RWPE2 (cell line): ENCODE data around the gene DLST.

Experiments used
- ATAC-seq: fragments of 200-7000 bp; cut with Tn5 transposase; 3 replicates; pipeline ENCODE4 v1.9.1; 2021; ENCODE audit warnings: low read depth
- DNase-seq: peaks from one replicate; pipeline ENCODE4 v3.0.0-alpha.2; 2020; ENCODE audit warnings: low spot score
- H3K27ac ChIP-seq: fragments of 450-650 bp; 2 replicates; pipeline ENCODE4 v1.5.1; 2017; ENCODE audit warnings: mild to moderate bottlenecking; ENCODE audit not compliant: poor library complexity, severe bottlenecking
- H3K27me3 ChIP-seq: fragments of 250-450 bp; sonication (Bioruptor Pico); 2 replicates; pipeline ENCODE4 v1.5.1; 2021; ENCODE audit warnings: mild to moderate bottlenecking, moderate library complexity; ENCODE audit not compliant: insufficient read depth, poor library complexity, severe bottlenecking
- H3K36me3 ChIP-seq: fragments of 250-450 bp; sonication (Bioruptor Pico); 2 replicates; pipeline ENCODE4 v1.5.1; 2020; ENCODE audit warnings: low read depth, mild to moderate bottlenecking, moderate library complexity
- H3K4me1 ChIP-seq: fragments of 250-450 bp; sonication (Bioruptor Pico); 2 replicates; pipeline ENCODE4 v1.5.1; 2021; ENCODE audit warnings: mild to moderate bottlenecking, moderate library complexity; ENCODE audit not compliant: insufficient read depth, poor library complexity, severe bottlenecking
- H3K4me3 ChIP-seq: fragments of 250-450 bp; sonication (Bioruptor Pico); 2 replicates; pipeline ENCODE4 v1.5.1; 2021; ENCODE audit warnings: mild to moderate bottlenecking, moderate library complexity; ENCODE audit not compliant: severe bottlenecking
- H3K9me3 ChIP-seq: fragments of 250-450 bp; sonication (Bioruptor Pico); 2 replicates; pipeline ENCODE4 v1.5.1; 2021; ENCODE audit warnings: mild to moderate bottlenecking, moderate library complexity; ENCODE audit not compliant: severe bottlenecking
- CTCF ChIP-seq: fragments of 450-650 bp; IDR thresholded peaks from one replicate; pipeline ENCODE4 v1.5.1; 2017; ENCODE audit warnings: mild to moderate bottlenecking, moderate library complexity; ENCODE audit not compliant: poor library complexity, severe bottlenecking

DLST gene

DNA sequence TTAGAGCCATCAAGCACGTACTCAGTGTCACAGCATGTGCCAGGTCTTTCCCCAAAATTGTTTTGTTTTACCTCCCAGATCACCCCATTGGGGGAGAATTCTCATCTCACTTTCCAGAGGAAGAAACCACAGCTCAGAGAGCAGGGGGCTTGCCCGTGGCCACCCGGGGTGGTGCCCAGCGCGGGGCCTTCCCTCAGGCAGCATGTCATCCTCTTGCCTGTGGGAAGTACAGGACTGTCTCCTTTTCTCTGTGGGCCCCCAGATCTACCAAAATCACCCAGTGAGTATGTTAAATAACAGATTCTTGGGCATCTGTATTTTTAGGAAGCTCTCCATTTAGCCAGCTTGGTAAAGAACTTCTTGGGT is 35.4 kb downstream of the DLST start:
- no peak for DNase-seq
- H3K36me3 ChIP-seq = no peaks in the 10 kb centered on the region
- H3K4me3 ChIP-seq = no peak overlapping the region
- H3K27ac ChIP-seq = no peak overlapping the region
- no peaks in the 10 kb centered on the region for H3K4me1 ChIP-seq
- no peak for ATAC-seq
- no peaks in the 10 kb centered on the region for H3K27me3 ChIP-seq
- TF ChIP-seq CTCF = no peak
- no peaks in the 10 kb centered on the region for H3K9me3 ChIP-seq

- no peak for DNase-seq
- H3K27ac ChIP-seq = no peak overlapping the region
- no peaks in the 10 kb centered on the region for H3K36me3 ChIP-seq
- no peaks in the 10 kb centered on the region for H3K27me3 ChIP-seq
- no peak for TF ChIP-seq CTCF
- no peak for ATAC-seq
- no peaks in the 10 kb centered on the region for H3K4me1 ChIP-seq
- H3K9me3 ChIP-seq = no peaks in the 10 kb centered on the region
- no peak overlapping the region for H3K4me3 ChIP-seq
Measured at GRCh38 chr14:74917646-74918081, 35.9 kb downstream of the DLST start.

GRCh38 chr14:74918380-74918779 is 36.7 kb downstream of the DLST start:
- H3K4me3 ChIP-seq = no peak overlapping the region
- no peaks in the 10 kb centered on the region for H3K27me3 ChIP-seq
- no peaks in the 10 kb centered on the region for H3K9me3 ChIP-seq
- no peak overlapping the region for H3K27ac ChIP-seq
- TF ChIP-seq CTCF = no peak
- DNase-seq = no peak
- no peaks in the 10 kb centered on the region for H3K4me1 ChIP-seq
- H3K36me3 ChIP-seq = no peaks in the 10 kb centered on the region
- ATAC-seq = no peak

DNA sequence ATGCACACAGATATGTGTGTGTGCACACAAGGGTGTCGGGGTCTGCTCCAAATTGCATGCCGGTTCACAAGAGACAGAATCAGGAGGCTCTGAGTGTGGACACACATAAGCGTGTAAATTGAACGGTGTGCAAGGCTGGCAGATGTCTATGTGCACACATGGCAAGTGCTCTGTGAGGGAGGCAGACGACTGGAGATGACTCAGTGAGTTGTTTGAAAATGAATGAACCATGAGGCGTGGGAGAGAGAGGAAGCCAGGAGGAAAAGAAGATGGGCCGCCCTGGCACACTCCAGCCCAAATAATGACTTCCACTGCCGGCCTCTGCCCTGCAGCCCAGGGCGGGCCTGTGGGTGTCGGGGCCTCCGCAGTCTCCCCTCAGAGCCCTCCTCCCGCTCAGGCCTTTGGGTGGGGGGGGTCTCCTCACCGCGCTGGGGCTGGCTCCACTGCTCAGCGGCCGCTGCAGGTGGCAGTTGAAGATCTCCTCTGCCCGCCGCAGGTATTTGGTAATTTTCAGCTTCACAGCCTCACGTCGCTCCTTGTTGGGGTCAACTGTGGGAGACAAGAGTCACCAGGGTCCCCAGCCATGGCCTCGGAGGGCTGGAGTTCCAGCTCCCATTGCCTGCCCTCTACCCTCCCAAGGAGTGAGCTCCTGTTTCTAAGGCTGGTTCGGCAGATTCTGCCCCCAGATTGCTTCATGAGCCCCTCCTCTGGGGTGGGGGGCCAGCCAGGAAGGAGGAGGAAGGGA is 37.9 kb downstream of the DLST start:
- DNase-seq = no peak
- TF ChIP-seq CTCF = no peak
- no peak overlapping the region for H3K27ac ChIP-seq

DNA sequence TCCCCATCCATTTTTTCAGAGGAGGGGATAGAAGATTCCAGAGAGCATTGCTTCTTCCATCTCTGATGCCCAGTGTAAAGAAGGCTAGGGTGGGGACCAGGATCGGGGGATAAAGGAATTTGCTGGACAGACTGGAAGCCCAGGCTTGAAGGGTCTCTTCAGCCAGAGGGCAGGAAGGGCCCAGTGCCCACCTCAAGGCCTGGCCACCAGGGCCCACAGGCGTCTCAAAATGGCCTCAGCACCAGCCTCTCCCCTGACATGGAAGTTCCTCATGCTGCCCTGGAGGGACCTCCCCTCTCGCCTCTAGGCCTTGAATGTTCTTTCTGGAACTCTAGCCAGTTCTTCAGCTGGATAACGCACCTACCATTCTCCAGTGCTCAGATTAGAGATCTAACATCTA is 38.6 kb downstream of the DLST start:
- H3K36me3 ChIP-seq = no peaks in the 10 kb centered on the region
- H3K4me1 ChIP-seq = no peaks in the 10 kb centered on the region
- H3K27ac ChIP-seq = no peak overlapping the region
- no peaks in the 10 kb centered on the region for H3K9me3 ChIP-seq
- H3K4me3 ChIP-seq = no peak overlapping the region
- TF ChIP-seq CTCF = no peak
- ATAC-seq (no peak), DNase-seq (no peak)
- no peaks in the 10 kb centered on the region for H3K27me3 ChIP-seq

More for the DNA sequence above, 37.9 kb downstream of the DLST start:
- Histone ChIP-seq H3K4me1 (no peaks in the 10 kb centered on the region), H3K36me3 (no peaks in the 10 kb centered on the region), H3K4me3 (no peak overlapping the region), H3K27me3 (no peaks in the 10 kb centered on the region), H3K9me3 (no peaks in the 10 kb centered on the region)
- no peak for ATAC-seq
